H9 (cell line): ENCODE results near the gene HHAT. TPM values are rescaled to one million over a fixed set of nuclear protein-coding genes. Genes with fewer than 3 reads are reported as not detected.
A peak's percentile ranks its signal among the peaks of the same experiment; 100 is the strongest.

Experiments
- DNase-seq: peaks from one replicate; pipeline ENCODE4 v3.0.0-alpha.2; 2017
- H2AFZ ChIP-seq: one replicate; pipeline ENCODE4 v1.6.1; 2013; ENCODE audit warnings: mild to moderate bottlenecking, low read length, control low read depth, moderate library complexity
- H2AK5ac ChIP-seq: 2 replicates; pipeline ENCODE4 v1.6.1; 2013; ENCODE audit warnings: low read length, control low read depth, mixed read lengths; ENCODE audit not compliant: insufficient read length
- H2BK120ac ChIP-seq: one replicate; pipeline ENCODE4 v1.6.1; 2013; ENCODE audit warnings: low read depth, mild to moderate bottlenecking, low read length, control low read depth, inconsistent platforms; ENCODE audit not compliant: poor library complexity, severe bottlenecking
- H2BK12ac ChIP-seq: 2 replicates; pipeline ENCODE4 v1.6.1; 2013; ENCODE audit warnings: low read length, control low read depth, mixed read lengths, low read depth; ENCODE audit not compliant: insufficient read length
- H2BK15ac ChIP-seq: 2 replicates; pipeline ENCODE4 v1.6.1; 2013; ENCODE audit warnings: low read depth, low read length, control low read depth
- H2BK20ac ChIP-seq: one replicate; pipeline ENCODE4 v1.6.1; 2013; ENCODE audit warnings: low read depth, mild to moderate bottlenecking, low read length, control low read depth, inconsistent platforms; ENCODE audit not compliant: poor library complexity, severe bottlenecking
- H2BK5ac ChIP-seq: 2 replicates; pipeline ENCODE4 v1.6.1; 2013; ENCODE audit warnings: low read length, control low read depth, mixed read lengths; ENCODE audit not compliant: insufficient read length
- H3K14ac ChIP-seq: 2 replicates; pipeline ENCODE4 v1.6.1; 2013; ENCODE audit warnings: low read length, control low read depth; ENCODE audit not compliant: insufficient read depth
- H3K18ac ChIP-seq: 2 replicates; pipeline ENCODE4 v1.6.1; 2013; ENCODE audit warnings: low read depth, mild to moderate bottlenecking, mixed read lengths, low read length, control low read depth; ENCODE audit not compliant: insufficient read length
- H3K23ac ChIP-seq: 2 replicates; pipeline ENCODE4 v1.6.1; 2013; ENCODE audit warnings: low read length, control low read depth, mixed read lengths, low read depth; ENCODE audit not compliant: insufficient read length
- H3K23me2 ChIP-seq: 2 replicates; pipeline ENCODE4 v1.6.1; 2013; ENCODE audit warnings: low read depth, mild to moderate bottlenecking, mixed read lengths, low read length, control low read depth; ENCODE audit not compliant: insufficient read length, poor library complexity, severe bottlenecking
- H3K27ac ChIP-seq: 2 replicates; pipeline ENCODE4 v1.5.1; 2013; ENCODE audit warnings: low read length, control low read depth, mixed read lengths, low read depth; ENCODE audit not compliant: insufficient read length
- H3K27me3 ChIP-seq: 2 replicates; pipeline ENCODE4 v1.6.1; 2013; ENCODE audit warnings: low read length, control low read depth, inconsistent platforms; ENCODE audit not compliant: insufficient read depth
- H3K4ac ChIP-seq: 2 replicates; pipeline ENCODE4 v1.6.1; 2013; ENCODE audit warnings: low read depth, mild to moderate bottlenecking, control low read depth, inconsistent platforms, low read length, moderate library complexity
- H3K4me1 ChIP-seq: 2 replicates; pipeline ENCODE4 v1.6.1; 2013; ENCODE audit warnings: low read length, control low read depth, inconsistent platforms; ENCODE audit not compliant: insufficient read depth
- H3K4me2 ChIP-seq: 2 replicates; pipeline ENCODE4 v1.6.1; 2013; ENCODE audit warnings: low read length, control low read depth, mixed read lengths; ENCODE audit not compliant: insufficient read length, insufficient read depth
- H3K56ac ChIP-seq: 2 replicates; pipeline ENCODE4 v1.6.1; 2013; ENCODE audit warnings: low read depth, mild to moderate bottlenecking, mixed read lengths, low read length, control low read depth; ENCODE audit not compliant: insufficient read length
- H3K79me1 ChIP-seq: 2 replicates; pipeline ENCODE4 v1.6.1; 2013; ENCODE audit warnings: low read depth, mild to moderate bottlenecking, moderate library complexity, low read length, control low read depth, inconsistent platforms; ENCODE audit not compliant: insufficient read depth, poor library complexity, severe bottlenecking
- H3K79me2 ChIP-seq: 2 replicates; pipeline ENCODE4 v1.6.1; 2013; ENCODE audit warnings: low read length, control low read depth, inconsistent platforms; ENCODE audit not compliant: insufficient read depth
- H3K9ac ChIP-seq: 2 replicates; pipeline ENCODE4 v1.6.1; 2013; ENCODE audit warnings: low read length, control low read depth, mixed read lengths; ENCODE audit not compliant: insufficient read length; ENCODE audit errors: extremely low read depth
- H3K9me3 ChIP-seq: one replicate; pipeline ENCODE4 v1.6.1; 2013; ENCODE audit warnings: low read depth, low read length, inconsistent platforms; ENCODE audit not compliant: control insufficient read depth
- H3T11ph ChIP-seq: one replicate; pipeline ENCODE4 v1.6.1; 2013; ENCODE audit warnings: mild to moderate bottlenecking, low read length, control low read depth, inconsistent platforms
- H4K20me1 ChIP-seq: one replicate; pipeline ENCODE4 v1.6.1; 2013; ENCODE audit not compliant: control insufficient read depth, insufficient read length, insufficient read depth
- H4K5ac ChIP-seq: 2 replicates; pipeline ENCODE4 v1.6.1; 2013; ENCODE audit warnings: low read depth, mild to moderate bottlenecking, mixed read lengths, low read length, control low read depth; ENCODE audit not compliant: insufficient read length
- H4K8ac ChIP-seq: replicated peaks from 2 replicates; pipeline ENCODE4 v1.6.1; 2013; ENCODE audit warnings: low read length, control low read depth, mixed read lengths, low read depth; ENCODE audit not compliant: insufficient read length
- H4K91ac ChIP-seq: 2 replicates; pipeline ENCODE4 v1.6.1; 2013; ENCODE audit warnings: low read depth, mild to moderate bottlenecking, moderate library complexity, mixed read lengths, low read length, control low read depth; ENCODE audit not compliant: insufficient read length
- H3K27ac Mint-ChIP-seq, 3 experiments: 2 replicates in 2 of 3; 3 replicates in 1 of 3; pipeline ENCODE4 v1.8.0; 2020 to 2021; ENCODE audit warnings: mixed read lengths in 3 of 3, mild to moderate bottlenecking in 1 of 3, moderate library complexity in 1 of 3
- H3K27me3 Mint-ChIP-seq: 2 replicates; pipeline ENCODE4 v1.8.0; 2021; ENCODE audit warnings: low read depth, mild to moderate bottlenecking, moderate library complexity, mixed read lengths
- H3K36me3 Mint-ChIP-seq, 3 experiments: 2 replicates in 2 of 3; 3 replicates in 1 of 3; pipeline ENCODE4 v1.8.0; 2020 to 2021; ENCODE audit warnings: low read depth in 3 of 3, mixed read lengths in 3 of 3; ENCODE audit not compliant: insufficient read depth in 1 of 3
- H3K4me1 Mint-ChIP-seq, 2 experiments: 2 replicates each; pipeline ENCODE4 v1.8.0; 2020; ENCODE audit warnings: mixed read lengths in 2 of 2
- H3K4me3 Mint-ChIP-seq, 2 experiments: 2 replicates in 1 of 2; 3 replicates in 1 of 2; pipeline ENCODE4 v1.8.0; 2020 to 2021; ENCODE audit warnings: mild to moderate bottlenecking in 2 of 2, mixed read lengths in 2 of 2, moderate library complexity in 1 of 2
- H3K9me3 Mint-ChIP-seq, 2 experiments: 2 replicates in 1 of 2; 3 replicates in 1 of 2; pipeline ENCODE4 v1.8.0; 2020; ENCODE audit warnings: mild to moderate bottlenecking in 2 of 2, mixed read lengths in 2 of 2, moderate library complexity in 1 of 2
- WGBS: extraction: QIAGEN DNeasy Blood & Tissue Kit; methylation state at CpG from one replicate; pipeline ENCODE4 v1.1.7; 2013; ENCODE audit warnings: missing lambda C conversion rate, low lambda C conversion rate, mixed read lengths; ENCODE audit not compliant: insufficient read length; ENCODE audit errors: extremely low coverage; 5-methylcytosine and 5-hydroxymethylcytosine counted together
- total RNA-seq: library from RNA; stranded (reverse); gene quantifications from 2 replicates; pipeline ENCODE4 v1.2.1, GENCODE V29; 2021
- TF ChIP-seq, protein P1 (sequence below): fragments of 200-600 bp; sonication (generic); conservative IDR thresholded peaks from 3 replicates; pipeline ENCODE4 v1.8.0; 2021; ENCODE audit warnings: antibody characterized with exemption, mild to moderate bottlenecking

HHAT gene
- total RNA-seq, 1 experiment from 2014 or later: 0.48 TPM

DNA sequence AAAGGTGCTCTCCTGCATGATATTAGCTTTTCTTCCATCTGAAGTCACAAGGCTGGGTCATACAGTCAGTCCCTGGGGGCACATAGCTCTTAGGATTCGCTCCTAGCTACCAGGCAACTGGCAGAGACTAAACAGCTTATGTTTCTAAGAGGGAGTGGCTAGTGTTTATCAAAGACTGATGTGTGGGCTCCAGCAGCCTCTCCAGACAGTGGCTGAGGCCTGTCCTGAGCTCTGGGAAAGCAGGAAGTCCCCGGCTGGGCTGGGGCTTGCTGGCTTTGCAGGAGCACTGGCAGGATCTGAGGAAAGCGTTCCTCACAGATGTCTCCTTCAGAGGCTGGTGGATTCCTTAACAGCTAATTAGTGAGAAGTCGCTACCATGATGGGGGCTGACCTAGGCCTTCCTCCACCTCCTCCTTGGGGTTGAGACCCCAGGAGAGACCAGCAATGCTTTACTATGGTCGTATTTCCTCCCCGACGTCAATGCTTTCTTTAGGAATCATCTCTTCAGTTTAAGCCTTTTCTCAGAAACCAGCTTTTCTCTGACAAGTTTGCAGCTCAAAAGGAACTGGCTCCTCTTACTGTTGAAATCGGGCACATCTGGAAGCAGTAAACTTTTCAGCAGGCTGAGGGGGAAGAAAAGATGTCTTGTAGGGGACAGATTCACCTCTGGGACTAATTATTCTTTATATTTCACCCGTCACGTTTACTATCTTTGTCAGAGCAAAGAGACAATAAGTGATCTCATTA, 33.5 kb upstream of the HHAT start:
- no peak overlapping the region for H3K4me2 ChIP-seq
- no peak overlapping the region for H2BK12ac ChIP-seq
- Mint-ChIP-seq H3K27me3 (peaks cover 35% of the 10 kb centered on the region), H3K9me3 (peaks cover 3 to 5% of the 10 kb centered on the region in 2 experiments; a peak in 3 of 5 replicates), H3K36me3 (peaks cover 1 to 4% (median 2%) of the 10 kb centered on the region in 3 experiments; a peak in 1 of 7 replicates), H3K27ac (0 out of 7 replicates have a peak overlapping the region, but pooled peaks of 1 of the 3 experiments have one; percentile 15), H3K4me1 (peaks cover 41 to 44% of the 10 kb centered on the region in 2 experiments), H3K4me3 (no peak overlapping the region)
- peak; percentile 74 for DNase-seq
- H3K79me1 ChIP-seq: no peaks in the 10 kb centered on the region
- peaks cover 10% of the 10 kb centered on the region for H3K23me2 ChIP-seq
- H2BK120ac ChIP-seq: no peak overlapping the region
- no peak overlapping the region for H2BK15ac ChIP-seq
- H3K4ac ChIP-seq: no peak overlapping the region
- H4K20me1 ChIP-seq: no peaks in the 10 kb centered on the region
- H3K56ac ChIP-seq: no peak overlapping the region
- no peak overlapping the region for H2BK20ac ChIP-seq
- H3K23ac ChIP-seq: no peak overlapping the region
- no peak overlapping the region for H4K5ac ChIP-seq
- TF ChIP-seq, protein P1, sequence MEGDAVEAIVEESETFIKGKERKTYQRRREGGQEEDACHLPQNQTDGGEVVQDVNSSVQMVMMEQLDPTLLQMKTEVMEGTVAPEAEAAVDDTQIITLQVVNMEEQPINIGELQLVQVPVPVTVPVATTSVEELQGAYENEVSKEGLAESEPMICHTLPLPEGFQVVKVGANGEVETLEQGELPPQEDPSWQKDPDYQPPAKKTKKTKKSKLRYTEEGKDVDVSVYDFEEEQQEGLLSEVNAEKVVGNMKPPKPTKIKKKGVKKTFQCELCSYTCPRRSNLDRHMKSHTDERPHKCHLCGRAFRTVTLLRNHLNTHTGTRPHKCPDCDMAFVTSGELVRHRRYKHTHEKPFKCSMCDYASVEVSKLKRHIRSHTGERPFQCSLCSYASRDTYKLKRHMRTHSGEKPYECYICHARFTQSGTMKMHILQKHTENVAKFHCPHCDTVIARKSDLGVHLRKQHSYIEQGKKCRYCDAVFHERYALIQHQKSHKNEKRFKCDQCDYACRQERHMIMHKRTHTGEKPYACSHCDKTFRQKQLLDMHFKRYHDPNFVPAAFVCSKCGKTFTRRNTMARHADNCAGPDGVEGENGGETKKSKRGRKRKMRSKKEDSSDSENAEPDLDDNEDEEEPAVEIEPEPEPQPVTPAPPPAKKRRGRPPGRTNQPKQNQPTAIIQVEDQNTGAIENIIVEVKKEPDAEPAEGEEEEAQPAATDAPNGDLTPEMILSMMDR: no peak
- no peak overlapping the region for H2AK5ac ChIP-seq
- no peak overlapping the region for H4K8ac ChIP-seq
- peaks cover 4% of the 10 kb centered on the region; the same call in 1 of the 2 replicates for H3K27me3 ChIP-seq
- no peak overlapping the region for H3K9ac ChIP-seq
- H3K9me3 ChIP-seq: no peaks in the 10 kb centered on the region
- H4K91ac ChIP-seq: no peak overlapping the region
- no peak overlapping the region for H2BK5ac ChIP-seq
- no peak overlapping the region for H3T11ph ChIP-seq
- no CpG with 5 or more reads among the region's 10 CpGs for WGBS
- no peak overlapping the region for H3K18ac ChIP-seq
- no peak overlapping the region for H3K14ac ChIP-seq
- no peaks in the 10 kb centered on the region for H3K79me2 ChIP-seq
- H2AFZ ChIP-seq: no peak overlapping the region
- H3K27ac ChIP-seq: no peak overlapping the region
- peaks cover 2% of the 10 kb centered on the region; the same call in 1 of the 2 replicates for H3K4me1 ChIP-seq
